Spleen (tissue), 7 donors: ENCODE data around the gene MTX1.
"Not testable (repeated sequence)": the region's sequence is repeated elsewhere in the genome, so short reads cannot be mapped to it uniquely, and the experiment has no call there.

Experiments
- CTCF ChIP-seq, 11 experiments: fragments of 200-600 bp in 7 of 11; fragments of 450-650 bp in 4 of 11; sonication (generic) in 4 of 11; IDR thresholded peaks in 8 of 11; conservative IDR thresholded peaks in 3 of 11; 1 replicate in 7 of 11; 2 replicates in 4 of 11; pipeline versions ENCODE4 v1.4.0 to v1.8.0; 2016 to 2021; ENCODE audit warnings: antibody characterized with exemption in 11 of 11, inconsistent platforms in 4 of 11, mild to moderate bottlenecking in 1 of 11
- POLR2A ChIP-seq, 3 donors: fragments of 450-650 bp; IDR thresholded peaks; one replicate each; pipeline ENCODE4 v1.5.1; 2017; ENCODE audit warnings: antibody characterized with exemption in 3 of 3, mild to moderate bottlenecking in 1 of 3
- donor health status: DM: no; HTN: no; CAD: no; lungs with moderate emphysema.
- donor health status: DM: no; HTN: no; CAD: no.
- donor health status: DM: no; HTN: no; CAD: no.

DNA sequence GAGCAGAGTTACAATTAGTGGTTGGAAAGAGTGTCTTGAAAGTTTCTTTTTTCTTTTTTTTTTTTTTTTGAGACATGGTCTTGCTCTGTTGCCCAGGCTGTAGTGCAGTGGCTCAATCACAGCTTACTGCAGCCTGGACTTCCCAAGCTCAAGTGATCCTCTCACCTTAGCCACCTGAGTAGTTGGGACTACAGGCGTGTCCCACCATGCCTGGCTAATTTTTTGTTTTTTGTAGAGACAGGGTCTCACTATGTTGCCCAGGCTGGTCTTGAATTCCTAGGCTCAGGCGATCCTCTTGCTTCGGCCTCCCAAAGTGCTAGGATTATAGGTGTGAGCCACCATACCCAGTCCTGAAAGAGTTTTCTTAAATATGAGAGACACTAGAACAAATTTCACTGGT, 38.3 kb downstream of the MTX1 start:
- TF ChIP-seq CTCF (IDR thresholded peaks at IDR 0.05 in 8 of 11, conservative IDR thresholded peaks at IDR 0.05 in 3 of 11); POLR2A (IDR thresholded peaks at IDR 0.05): not testable (repeated sequence)
